ENCODE measurements around the gene CALB2. TPM values are rescaled to one million over a fixed set of nuclear protein-coding genes. Genes with fewer than 3 reads are reported as not detected.

CALB2 gene
- total RNA-seq, 1 donor from 2014 or later = not detected

DNA sequence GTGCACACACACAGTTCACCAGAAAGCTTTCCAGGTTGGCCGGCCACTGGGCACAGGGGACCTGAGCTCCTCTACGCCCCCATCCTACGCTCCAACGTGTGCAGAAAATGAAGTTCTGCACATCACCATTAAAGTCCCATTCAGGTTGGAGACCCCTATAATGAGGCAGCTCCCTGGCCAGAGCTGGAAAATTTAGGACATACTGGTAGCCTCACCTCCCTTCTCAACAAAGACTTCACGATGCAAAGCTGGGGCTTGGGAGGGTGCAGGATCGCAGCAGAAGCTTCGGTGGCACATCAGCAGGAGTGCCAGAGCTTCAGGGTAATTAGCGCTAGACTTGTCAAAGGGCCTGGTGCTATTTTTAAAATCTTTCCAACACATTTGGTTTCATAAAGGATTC is 15.4 kb upstream of the CALB2 start:
- Mint-ChIP-seq H3K4me3 (no peak overlapping the region), H3K4me1 (ENCODE audit: low read depth) (no peaks in the 10 kb centered on the region), H3K36me3 (ENCODE audit: low read depth) (no peaks in the 10 kb centered on the region), H3K9me3 (no peaks in the 10 kb centered on the region), H3K27ac (no peak overlapping the region), H3K27me3 (ENCODE audit: insufficient read depth) (no peaks in the 10 kb centered on the region)
- no peak for DNase-seq (ENCODE audit: low spot score)
- intact Hi-C loops (cut with micrococcal nuclease) = no loop called here

DNA sequence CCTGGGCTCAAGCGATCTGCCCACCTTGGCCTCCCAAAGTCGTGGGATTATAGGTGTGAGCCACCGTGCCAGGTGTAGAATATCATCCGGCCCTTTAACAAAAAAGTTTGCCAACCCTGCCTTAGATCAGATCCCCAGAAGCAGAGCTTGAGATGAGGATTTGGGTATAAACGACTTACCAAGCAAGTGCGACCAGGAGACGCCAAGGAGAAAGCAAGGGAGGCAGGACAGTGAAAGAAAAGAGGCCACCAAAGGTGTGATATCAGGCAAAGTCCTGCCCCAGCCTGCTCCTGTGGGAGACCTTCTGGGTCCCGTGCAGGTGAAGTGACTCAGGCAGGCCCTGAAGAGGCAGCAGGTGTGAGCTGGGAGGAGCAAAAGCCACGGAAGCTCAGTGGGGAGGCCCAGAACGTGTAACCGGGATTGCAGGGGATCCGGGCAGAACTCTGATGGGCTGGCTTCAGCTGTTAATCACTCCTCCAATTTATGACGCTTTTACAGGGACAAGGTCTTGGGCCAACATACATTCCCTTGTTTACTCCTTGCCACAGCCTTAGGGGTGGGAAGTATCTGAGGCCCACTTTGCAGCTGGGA is 14.1 kb upstream of the CALB2 start:
- Mint-ChIP-seq H3K27ac (no peak overlapping the region), H3K9me3 (no peaks in the 10 kb centered on the region), H3K4me1 (ENCODE audit: low read depth) (no peaks in the 10 kb centered on the region), H3K4me3 (no peak overlapping the region), H3K27me3 (ENCODE audit: insufficient read depth) (no peaks in the 10 kb centered on the region), H3K36me3 (ENCODE audit: low read depth) (no peaks in the 10 kb centered on the region)
- no peak for DNase-seq (ENCODE audit: low spot score)
- intact Hi-C loops (cut with micrococcal nuclease) = no loop called here

DNA sequence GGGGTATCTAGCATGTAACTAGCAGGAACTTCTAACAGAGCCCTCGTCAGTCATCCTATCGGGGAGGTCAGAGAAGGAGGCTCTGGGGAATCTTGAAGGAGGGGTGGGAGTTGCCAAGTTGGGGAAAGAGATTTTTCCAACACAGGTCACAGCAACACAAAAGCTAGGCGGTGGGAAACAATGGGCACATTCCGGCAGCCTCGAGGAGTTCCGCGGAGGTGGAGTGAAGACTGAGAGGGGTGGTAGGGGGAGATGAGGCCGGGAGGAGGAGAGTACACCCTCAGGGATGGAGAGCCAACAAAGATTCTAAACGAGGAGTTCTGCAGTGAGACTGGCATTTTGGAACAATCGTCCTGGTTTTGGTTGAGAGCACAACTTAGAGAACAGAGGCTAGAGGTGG is 13.5 kb upstream of the CALB2 start:
- DNase-seq (ENCODE audit: low spot score) = no peak
- H3K27ac Mint-ChIP-seq = no peak overlapping the region
- H3K36me3 Mint-ChIP-seq (ENCODE audit: low read depth) = no peaks in the 10 kb centered on the region
- H3K4me3 Mint-ChIP-seq = no peak overlapping the region
- H3K9me3 Mint-ChIP-seq = no peaks in the 10 kb centered on the region
- no peaks in the 10 kb centered on the region for H3K27me3 Mint-ChIP-seq (ENCODE audit: insufficient read depth)
- H3K4me1 Mint-ChIP-seq (ENCODE audit: low read depth) = no peaks in the 10 kb centered on the region
- intact Hi-C loops (cut with micrococcal nuclease) = no loop called here

DNA sequence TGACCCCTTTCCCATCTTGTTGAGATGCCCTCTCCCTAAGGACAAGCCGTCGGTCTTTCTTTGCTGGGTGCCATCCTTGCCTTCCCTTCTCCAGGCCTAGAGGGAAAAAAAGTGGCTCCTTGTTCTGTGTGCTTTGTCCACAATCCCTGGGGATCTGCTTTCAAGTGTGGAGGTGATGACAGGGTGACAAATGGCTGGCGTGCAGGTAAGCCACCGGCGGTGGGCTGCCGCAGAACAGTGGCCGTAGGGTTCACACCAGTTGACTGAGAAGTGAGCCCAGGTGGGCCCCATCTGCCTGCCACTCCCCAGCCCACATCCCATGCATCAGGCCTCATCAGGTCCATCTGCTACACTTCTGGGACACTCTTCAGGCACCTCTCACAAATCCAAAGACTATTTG is 11.4 kb upstream of the CALB2 start:
- Mint-ChIP-seq H3K4me3 (no peak overlapping the region), H3K4me1 (ENCODE audit: low read depth) (no peaks in the 10 kb centered on the region), H3K27me3 (ENCODE audit: insufficient read depth) (no peaks in the 10 kb centered on the region), H3K36me3 (ENCODE audit: low read depth) (no peaks in the 10 kb centered on the region), H3K27ac (no peak overlapping the region), H3K9me3 (no peaks in the 10 kb centered on the region)
- no peak for DNase-seq (ENCODE audit: low spot score)
- intact Hi-C loops (cut with micrococcal nuclease) = no loop called here

DNA sequence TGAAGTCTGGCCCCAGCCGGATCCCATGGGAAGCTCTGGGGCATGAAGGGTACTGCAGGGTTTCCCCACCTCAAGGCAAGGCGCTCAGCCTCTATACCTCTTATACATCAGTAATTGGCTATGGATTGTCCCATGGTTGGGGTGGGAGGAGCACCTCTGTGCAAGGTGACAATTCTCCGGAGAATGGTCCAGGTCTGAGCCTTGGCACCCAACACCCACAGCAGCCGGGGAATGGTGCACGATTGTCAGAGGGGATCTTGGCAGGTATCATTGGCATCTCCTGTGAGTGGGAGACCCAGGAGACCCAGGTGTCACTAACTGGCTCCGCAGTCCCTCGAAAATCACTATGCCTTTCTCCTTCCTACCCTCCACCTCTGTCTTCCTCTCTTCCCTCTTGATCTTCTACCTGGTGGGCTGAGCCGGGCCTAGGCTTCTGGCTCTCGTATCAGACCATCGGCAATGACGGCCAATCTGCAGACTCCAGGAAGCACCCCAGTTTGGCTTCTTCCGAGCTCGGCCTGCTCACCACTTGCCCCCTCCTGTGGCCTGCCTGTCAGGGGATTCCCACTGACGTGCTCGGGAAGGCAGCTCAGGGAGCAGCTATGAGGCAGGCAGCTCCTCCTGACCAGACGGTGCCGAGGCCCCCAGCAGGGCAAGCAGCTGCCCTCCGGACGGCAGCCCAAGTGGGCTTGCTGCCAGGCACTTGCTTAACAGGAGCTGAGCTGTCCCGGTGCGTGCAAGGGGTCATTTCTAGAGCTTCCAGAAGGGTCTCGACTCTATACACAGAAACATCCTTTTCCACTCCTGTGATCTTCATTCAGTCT is 10.0 kb upstream of the CALB2 start:
- Mint-ChIP-seq H3K27me3 (ENCODE audit: insufficient read depth) (no peaks in the 10 kb centered on the region), H3K9me3 (no peaks in the 10 kb centered on the region), H3K27ac (no peak overlapping the region), H3K36me3 (ENCODE audit: low read depth) (no peaks in the 10 kb centered on the region), H3K4me1 (ENCODE audit: low read depth) (no peaks in the 10 kb centered on the region), H3K4me3 (no peak overlapping the region)
- intact Hi-C loops (cut with micrococcal nuclease) = no loop called here
- no peak for DNase-seq (ENCODE audit: low spot score)

DNA sequence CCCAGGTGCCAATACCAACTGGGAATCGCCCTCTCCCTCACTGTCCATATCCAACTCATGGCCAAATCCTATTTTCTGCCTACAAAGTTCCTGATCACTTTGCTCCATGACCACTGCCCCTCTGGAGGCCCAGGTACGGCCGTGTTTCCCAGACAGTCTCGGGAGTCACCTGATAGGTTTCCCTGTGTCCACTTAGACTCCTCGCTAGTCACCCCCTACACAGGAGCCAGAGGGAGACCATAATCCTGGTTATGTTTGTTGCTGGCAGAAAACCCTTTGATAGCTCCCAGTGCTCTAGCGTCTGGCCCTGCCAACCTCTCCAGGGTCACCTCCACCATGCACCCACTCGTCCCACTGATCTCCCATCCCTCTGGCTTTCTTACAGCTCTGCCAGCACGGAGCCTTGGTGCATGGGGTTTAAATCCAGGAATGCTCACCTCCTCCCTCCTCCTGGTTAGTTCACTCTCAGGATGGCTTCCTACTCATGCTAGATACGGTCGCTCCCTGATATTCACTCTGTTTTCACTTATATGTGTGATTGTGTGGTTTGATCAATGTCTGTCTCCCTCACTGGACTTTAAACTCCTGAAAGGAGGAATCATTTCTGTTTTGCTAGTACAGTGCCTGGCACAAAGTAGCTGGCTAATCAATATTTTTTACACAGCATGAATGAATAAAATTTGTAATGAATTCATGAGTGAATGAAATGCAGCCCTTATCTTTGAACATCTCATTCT is 7.5 kb upstream of the CALB2 start:
- intact Hi-C loops (cut with micrococcal nuclease) = loop anchor here (10.0 kb wide), 1 partner anchor 546 kb away; the partner anchor contains the start of gene VAC14
- no peak for DNase-seq (ENCODE audit: low spot score)
- Mint-ChIP-seq H3K27me3 (ENCODE audit: insufficient read depth) (no peaks in the 10 kb centered on the region), H3K4me1 (ENCODE audit: low read depth) (no peaks in the 10 kb centered on the region), H3K9me3 (no peaks in the 10 kb centered on the region), H3K27ac (no peak overlapping the region), H3K4me3 (no peak overlapping the region), H3K36me3 (ENCODE audit: low read depth) (no peaks in the 10 kb centered on the region)

DNA sequence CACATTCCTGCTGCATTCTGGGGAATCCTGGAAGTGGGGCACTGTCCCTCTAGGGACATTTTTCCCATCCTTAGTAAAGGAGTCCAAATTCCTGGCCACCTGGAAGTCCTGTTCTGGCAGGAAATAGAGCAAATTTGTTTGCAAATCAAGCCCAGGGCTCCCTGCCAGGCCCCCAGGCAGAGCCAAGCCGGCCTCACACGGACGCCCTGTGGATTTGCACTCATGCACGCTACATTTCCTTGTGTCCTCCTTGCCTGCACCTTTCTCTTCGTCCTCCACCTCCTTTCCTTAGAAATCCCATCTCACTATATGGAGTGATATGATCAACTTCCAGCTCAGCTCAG is 7.0 kb upstream of the CALB2 start:
- no peaks in the 10 kb centered on the region for H3K4me1 Mint-ChIP-seq (ENCODE audit: low read depth)

DNA sequence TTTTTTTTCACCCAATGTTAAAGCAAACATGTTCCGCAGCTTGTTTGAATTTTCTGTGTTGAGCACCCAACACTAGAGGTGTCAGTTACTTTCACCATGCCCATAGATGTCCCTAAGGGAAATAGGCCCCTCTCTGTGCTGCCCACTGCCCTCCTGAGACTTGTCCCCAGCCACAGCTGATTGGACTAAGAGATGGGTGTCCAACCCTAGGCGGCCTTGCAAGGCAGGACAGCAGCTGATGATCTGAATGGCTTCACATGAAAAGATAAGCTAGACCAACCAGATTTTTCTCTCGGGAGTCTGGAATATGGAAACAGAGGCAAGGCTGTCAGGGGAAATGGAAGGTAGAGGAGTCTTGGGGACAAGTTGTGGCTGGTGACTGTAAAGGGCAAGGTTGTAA is 6.1 kb upstream of the CALB2 start:
- peaks cover 3% of the 10 kb centered on the region for H3K27me3 Mint-ChIP-seq (ENCODE audit: insufficient read depth)
- DNase-seq (ENCODE audit: low spot score) = no peak
- H3K27ac Mint-ChIP-seq = no peak overlapping the region
- H3K9me3 Mint-ChIP-seq = no peaks in the 10 kb centered on the region
- H3K4me1 Mint-ChIP-seq (ENCODE audit: low read depth) = no peaks in the 10 kb centered on the region
- H3K4me3 Mint-ChIP-seq = no peak overlapping the region
- H3K36me3 Mint-ChIP-seq (ENCODE audit: low read depth) = no peaks in the 10 kb centered on the region
- intact Hi-C loops (cut with micrococcal nuclease) = loop anchor here (10.0 kb wide), 1 partner anchor 548 kb away; the partner anchor contains the start of gene VAC14

More for the DNA sequence above, 7.0 kb upstream of the CALB2 start:
- intact Hi-C loops (cut with micrococcal nuclease) = loop anchor here (10.0 kb wide), 1 partner anchor 547 kb away; the partner anchor contains the start of gene VAC14
- Mint-ChIP-seq H3K27me3 (ENCODE audit: insufficient read depth) (no peaks in the 10 kb centered on the region), H3K4me3 (no peak overlapping the region), H3K9me3 (no peaks in the 10 kb centered on the region), H3K27ac (no peak overlapping the region), H3K36me3 (ENCODE audit: low read depth) (no peaks in the 10 kb centered on the region)
- DNase-seq (ENCODE audit: low spot score) = no peak

DNA sequence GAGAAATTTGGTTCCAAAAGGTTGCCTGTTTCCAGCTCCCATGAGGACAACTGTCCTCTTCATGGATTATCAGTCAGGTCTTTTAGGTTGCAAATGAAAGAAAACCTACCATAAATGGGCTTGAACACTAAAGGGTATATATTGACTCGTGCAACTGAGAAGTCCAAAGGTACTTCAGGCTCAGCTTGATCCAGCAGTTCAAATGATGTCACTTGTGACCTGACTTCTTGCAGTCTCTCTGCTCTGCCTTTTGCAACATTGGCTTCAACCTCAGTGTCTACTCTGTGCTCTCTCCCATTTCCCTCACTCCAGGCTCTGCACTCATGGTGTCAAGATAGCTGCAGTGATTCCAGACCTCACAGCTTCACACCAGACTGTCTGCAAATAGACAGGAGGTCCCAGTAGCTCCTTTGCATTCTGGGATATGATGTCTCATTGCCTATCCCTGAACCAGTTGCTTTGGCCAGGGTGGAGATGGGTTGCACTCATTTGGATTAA is 5.5 kb upstream of the CALB2 start:
- Mint-ChIP-seq H3K4me1 (ENCODE audit: low read depth) (no peaks in the 10 kb centered on the region), H3K4me3 (no peak overlapping the region), H3K27me3 (ENCODE audit: insufficient read depth) (peaks cover 3% of the 10 kb centered on the region), H3K27ac (no peak overlapping the region), H3K9me3 (no peaks in the 10 kb centered on the region), H3K36me3 (ENCODE audit: low read depth) (no peaks in the 10 kb centered on the region)
- DNase-seq (ENCODE audit: low spot score) = no peak
- intact Hi-C loops (cut with micrococcal nuclease) = loop anchor here (10.0 kb wide), 1 partner anchor 548 kb away; the partner anchor contains the start of gene VAC14

DNA sequence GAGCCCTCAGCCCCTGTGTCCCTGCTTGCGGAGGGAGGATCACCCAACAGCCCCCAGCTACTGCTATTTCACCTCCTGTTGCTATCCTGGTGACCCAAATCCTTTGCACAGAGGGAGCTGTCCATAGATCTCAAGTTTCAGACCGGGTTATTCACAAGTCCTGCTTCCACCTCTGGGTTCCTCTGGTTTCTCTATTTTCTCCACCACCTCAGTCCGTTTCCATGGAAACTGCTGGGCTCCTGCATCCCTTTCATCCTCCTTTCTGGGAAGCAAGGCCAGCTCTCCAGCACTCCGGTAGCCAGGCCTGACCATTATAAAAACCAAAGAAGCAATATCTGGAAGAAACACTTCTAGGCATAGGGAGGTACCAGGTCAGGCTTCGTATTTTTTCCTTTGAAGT is 4.8 kb upstream of the CALB2 start:
- DNase-seq (ENCODE audit: low spot score) = no peak
- no peak overlapping the region for H3K4me3 Mint-ChIP-seq
- intact Hi-C loops (cut with micrococcal nuclease) = loop anchor here (10.0 kb wide), 1 partner anchor 549 kb away; the partner anchor contains the start of gene VAC14
- no peak overlapping the region for H3K27ac Mint-ChIP-seq
- H3K9me3 Mint-ChIP-seq = no peaks in the 10 kb centered on the region
- peaks cover 3% of the 10 kb centered on the region for H3K27me3 Mint-ChIP-seq (ENCODE audit: insufficient read depth)
- H3K4me1 Mint-ChIP-seq (ENCODE audit: low read depth) = no peaks in the 10 kb centered on the region
- H3K36me3 Mint-ChIP-seq (ENCODE audit: low read depth) = no peaks in the 10 kb centered on the region

DNA sequence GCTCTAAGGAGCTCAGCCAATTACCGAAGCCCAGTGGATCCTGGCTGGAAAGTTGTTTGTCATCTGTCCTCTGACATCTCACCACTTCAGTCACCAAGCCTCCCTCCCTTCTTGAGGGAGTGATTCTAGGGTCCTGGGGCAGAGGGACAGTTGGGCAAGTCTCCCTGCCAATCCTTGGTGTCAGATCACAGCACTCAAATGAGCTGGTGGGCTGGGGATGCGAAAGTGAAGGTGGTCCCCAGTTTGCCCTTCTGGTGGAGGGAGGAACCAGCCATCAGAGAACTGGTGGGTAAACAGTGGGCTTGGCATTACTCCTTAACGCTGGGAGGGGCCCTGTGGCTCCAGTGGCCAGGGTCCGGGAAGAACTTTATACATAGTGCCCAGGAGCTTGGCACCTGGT is 4.4 kb upstream of the CALB2 start:
- Mint-ChIP-seq H3K27me3 (ENCODE audit: insufficient read depth) (peaks cover 3% of the 10 kb centered on the region), H3K27ac (no peak overlapping the region), H3K9me3 (no peaks in the 10 kb centered on the region), H3K36me3 (ENCODE audit: low read depth) (no peaks in the 10 kb centered on the region), H3K4me3 (no peak overlapping the region), H3K4me1 (ENCODE audit: low read depth) (no peaks in the 10 kb centered on the region)
- no peak for DNase-seq (ENCODE audit: low spot score)
- intact Hi-C loops (cut with micrococcal nuclease) = loop anchor here (10.0 kb wide), 1 partner anchor 549 kb away; the partner anchor contains the start of gene VAC14

DNA sequence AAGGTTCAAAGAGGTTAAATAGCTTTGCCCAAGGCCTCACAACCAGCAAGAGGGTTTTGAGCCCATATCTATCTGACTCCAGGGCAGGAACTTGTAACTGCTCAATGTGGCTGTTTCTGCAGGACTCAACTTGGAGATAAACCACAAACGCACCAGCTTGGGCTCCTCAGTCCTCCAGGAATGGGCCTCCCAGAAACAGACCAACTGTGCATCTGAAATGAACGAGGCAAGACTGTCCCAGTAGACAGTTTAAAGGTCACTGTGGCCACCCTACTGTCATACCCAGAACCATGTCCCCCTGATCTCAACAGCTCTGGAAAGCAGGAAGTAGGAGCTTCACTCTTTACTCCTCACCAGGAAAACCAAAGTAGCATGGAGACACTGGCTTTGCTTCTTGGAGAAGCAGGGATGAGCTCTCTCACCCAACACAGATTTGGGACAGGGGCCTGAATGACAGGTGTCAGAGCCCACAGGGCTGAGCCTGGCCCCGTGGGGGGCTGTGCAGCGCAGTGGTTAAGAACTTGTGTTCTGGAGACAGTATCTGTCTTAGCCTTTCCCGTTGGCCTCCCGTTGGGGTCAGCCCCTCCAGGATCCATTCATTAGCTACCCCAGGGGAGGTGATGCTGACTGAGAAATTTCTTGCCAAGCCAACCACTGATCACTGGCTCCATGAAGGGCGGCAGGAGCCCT is 2.3 kb upstream of the CALB2 start:
- Mint-ChIP-seq H3K9me3 (no peaks in the 10 kb centered on the region), H3K27me3 (ENCODE audit: insufficient read depth) (peaks cover 3% of the 10 kb centered on the region), H3K36me3 (ENCODE audit: low read depth) (no peaks in the 10 kb centered on the region), H3K4me3 (no peak overlapping the region), H3K4me1 (ENCODE audit: low read depth) (no peaks in the 10 kb centered on the region), H3K27ac (no peak overlapping the region)
- intact Hi-C loops (cut with micrococcal nuclease) = loop anchor here (10.0 kb wide), 1 partner anchor 551 kb away; the partner anchor contains the start of gene VAC14
- DNase-seq (ENCODE audit: low spot score) = no peak
